Measurements from ENCODE around the gene CARF. TPM values are rescaled to one million over a fixed set of nuclear protein-coding genes. Genes with fewer than 3 reads are reported as not detected.

The CARF gene
- total RNA-seq, 1 experiment from 2014 or later, result 4.2 TPM

DNA sequence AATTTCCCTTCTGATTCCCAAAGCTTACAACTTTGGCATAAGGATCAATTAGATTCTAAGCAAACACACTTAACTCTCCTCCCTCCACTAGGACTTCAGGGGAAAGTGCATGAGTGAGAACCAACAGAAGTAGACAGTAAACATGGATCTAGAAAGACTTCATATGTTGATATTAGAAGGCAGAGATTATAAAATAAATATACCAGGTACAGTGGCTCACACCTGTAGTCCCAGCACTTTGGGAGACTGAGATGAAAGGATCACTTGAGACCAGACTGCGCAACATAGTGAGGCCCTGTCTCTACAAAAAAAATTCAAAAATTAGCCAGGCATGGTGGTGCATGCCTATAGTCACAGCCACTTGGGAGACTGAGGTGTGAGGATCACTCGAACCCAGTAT is 118.5 kb downstream of the CARF start:
- Histone ChIP-seq H3K9ac (ENCODE audit: extremely low read depth, insufficient read length, low read length) (no peak overlapping the region), H3K79me2 (ENCODE audit: insufficient read depth, low read length) (no peaks in the 10 kb centered on the region)
- no peaks in the 10 kb centered on the region for H3K27me3 Mint-ChIP-seq (ENCODE audit: low read depth)

More for the DNA sequence above, 118.5 kb downstream of the CARF start:
- Mint-ChIP-seq H3K4me3 (no peak overlapping the region), H3K9me3 (peaks cover 3% of the 10 kb centered on the region in 2 experiments; a peak in 2 of 5 replicates), H3K4me1 (peaks cover 0 to 3% of the 10 kb centered on the region in 2 experiments; a peak in 3 of 4 replicates), H3K27ac (no peak overlapping the region), H3K36me3 (ENCODE audit: insufficient read depth in 1 of 3, low read depth in 3 of 3) (peaks cover 3 to 5% (median 3%) of the 10 kb centered on the region in 3 experiments; a peak in 4 of 7 replicates)
- H4K5ac ChIP-seq (ENCODE audit: insufficient read length, low read depth, low read length), result no peak overlapping the region
- no peaks in the 10 kb centered on the region for H3K27me3 ChIP-seq (ENCODE audit: insufficient read depth, low read length)
- H2AK5ac ChIP-seq (ENCODE audit: insufficient read length, low read length), result no peak overlapping the region
- H2BK15ac ChIP-seq (ENCODE audit: low read depth, low read length), result no peak overlapping the region
- H3T11ph ChIP-seq (ENCODE audit: low read length), result no peak overlapping the region
- no peaks in the 10 kb centered on the region for H3K4me1 ChIP-seq (ENCODE audit: insufficient read depth, low read length)
- no peak overlapping the region for H3K4ac ChIP-seq (ENCODE audit: low read depth, low read length)
- H3K4me2 ChIP-seq (ENCODE audit: insufficient read depth, insufficient read length, low read length), result no peak overlapping the region
- no peaks in the 10 kb centered on the region for H3K9me3 ChIP-seq (ENCODE audit: control insufficient read depth, low read depth, low read length)
- no CpG with 5 or more reads among the region's 2 CpGs for WGBS (ENCODE audit: extremely low coverage, insufficient read length, low lambda C conversion rate)
- no peak overlapping the region for H3K56ac ChIP-seq (ENCODE audit: insufficient read length, low read depth, low read length)
- no peaks in the 10 kb centered on the region for H4K20me1 ChIP-seq (ENCODE audit: control insufficient read depth, insufficient read depth, insufficient read length)
- H2BK20ac ChIP-seq (ENCODE audit: low read depth, low read length, poor library complexity, severe bottlenecking), result no peak overlapping the region
- no peaks in the 10 kb centered on the region for H3K79me1 ChIP-seq (ENCODE audit: insufficient read depth, low read depth, low read length, poor library complexity, severe bottlenecking)
- no peak overlapping the region for H3K18ac ChIP-seq (ENCODE audit: insufficient read length, low read depth, low read length)
- TF ChIP-seq, protein P1, sequence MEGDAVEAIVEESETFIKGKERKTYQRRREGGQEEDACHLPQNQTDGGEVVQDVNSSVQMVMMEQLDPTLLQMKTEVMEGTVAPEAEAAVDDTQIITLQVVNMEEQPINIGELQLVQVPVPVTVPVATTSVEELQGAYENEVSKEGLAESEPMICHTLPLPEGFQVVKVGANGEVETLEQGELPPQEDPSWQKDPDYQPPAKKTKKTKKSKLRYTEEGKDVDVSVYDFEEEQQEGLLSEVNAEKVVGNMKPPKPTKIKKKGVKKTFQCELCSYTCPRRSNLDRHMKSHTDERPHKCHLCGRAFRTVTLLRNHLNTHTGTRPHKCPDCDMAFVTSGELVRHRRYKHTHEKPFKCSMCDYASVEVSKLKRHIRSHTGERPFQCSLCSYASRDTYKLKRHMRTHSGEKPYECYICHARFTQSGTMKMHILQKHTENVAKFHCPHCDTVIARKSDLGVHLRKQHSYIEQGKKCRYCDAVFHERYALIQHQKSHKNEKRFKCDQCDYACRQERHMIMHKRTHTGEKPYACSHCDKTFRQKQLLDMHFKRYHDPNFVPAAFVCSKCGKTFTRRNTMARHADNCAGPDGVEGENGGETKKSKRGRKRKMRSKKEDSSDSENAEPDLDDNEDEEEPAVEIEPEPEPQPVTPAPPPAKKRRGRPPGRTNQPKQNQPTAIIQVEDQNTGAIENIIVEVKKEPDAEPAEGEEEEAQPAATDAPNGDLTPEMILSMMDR (conservative IDR thresholded peaks at IDR 0.05), result no peak
- H2AFZ ChIP-seq (ENCODE audit: low read length), result no peak overlapping the region
- no peak overlapping the region for H3K14ac ChIP-seq (ENCODE audit: insufficient read depth, low read length)
- no peak for DNase-seq
- H2BK5ac ChIP-seq (ENCODE audit: insufficient read length, low read length), result no peak overlapping the region
- no peak overlapping the region for H3K27ac ChIP-seq (ENCODE audit: insufficient read length, low read depth, low read length)
- H4K91ac ChIP-seq (ENCODE audit: insufficient read length, low read depth, low read length), result no peak overlapping the region
- no peak overlapping the region for H4K8ac ChIP-seq (replicated peaks; ENCODE audit: insufficient read length, low read depth, low read length)
- no peak overlapping the region for H2BK12ac ChIP-seq (ENCODE audit: insufficient read length, low read depth, low read length)
- no peak overlapping the region for H2BK120ac ChIP-seq (ENCODE audit: low read depth, low read length, poor library complexity, severe bottlenecking)
- no peak overlapping the region for H3K23ac ChIP-seq (ENCODE audit: insufficient read length, low read depth, low read length)
- no peaks in the 10 kb centered on the region for H3K23me2 ChIP-seq (ENCODE audit: insufficient read length, low read depth, low read length, poor library complexity, severe bottlenecking)
